OCI-M1 (cell line): ENCODE data around the gene LEMD2.

Source experiments
- DNase-seq: peaks from one replicate; lab custom pipeline; 2025; lab: John Stamatoyannopoulos, UW

LEMD2 gene

DNA sequence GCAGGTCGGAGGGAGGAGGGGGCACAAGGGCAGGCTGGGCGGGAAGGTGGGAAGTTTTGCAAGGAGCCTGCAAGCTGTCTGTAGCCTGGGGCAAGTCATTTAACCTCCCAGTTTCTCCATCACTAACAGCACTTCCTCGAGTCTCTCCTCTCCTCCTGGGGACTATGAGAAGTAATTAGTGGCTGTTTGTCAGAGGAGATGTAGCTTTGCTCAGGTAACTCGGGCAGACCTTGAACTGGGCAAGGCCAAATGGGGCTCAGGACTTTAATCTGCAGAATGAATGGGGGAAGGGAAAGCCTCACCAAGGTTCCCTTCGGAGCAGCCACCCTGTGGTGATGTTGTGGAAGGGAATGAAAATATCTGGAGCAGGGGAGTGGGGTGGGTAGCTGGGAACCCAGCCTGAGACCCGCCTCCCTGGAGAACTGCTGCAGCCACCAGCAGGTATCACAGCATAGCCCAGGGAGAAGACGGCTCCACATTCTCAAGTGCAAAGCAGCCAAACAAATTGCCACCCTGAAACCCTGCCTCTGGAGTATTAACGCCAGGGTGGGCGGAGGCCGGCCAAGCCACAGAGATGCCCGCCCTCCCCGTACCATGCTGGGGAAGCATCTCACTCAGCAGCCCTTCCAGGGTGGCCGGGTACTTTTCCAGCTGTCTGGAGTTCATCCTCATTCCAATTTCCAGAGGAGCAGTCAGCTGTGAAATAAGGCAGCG is 6.1 kb upstream of the LEMD2 start:
- DNase-seq, result no peak

DNA sequence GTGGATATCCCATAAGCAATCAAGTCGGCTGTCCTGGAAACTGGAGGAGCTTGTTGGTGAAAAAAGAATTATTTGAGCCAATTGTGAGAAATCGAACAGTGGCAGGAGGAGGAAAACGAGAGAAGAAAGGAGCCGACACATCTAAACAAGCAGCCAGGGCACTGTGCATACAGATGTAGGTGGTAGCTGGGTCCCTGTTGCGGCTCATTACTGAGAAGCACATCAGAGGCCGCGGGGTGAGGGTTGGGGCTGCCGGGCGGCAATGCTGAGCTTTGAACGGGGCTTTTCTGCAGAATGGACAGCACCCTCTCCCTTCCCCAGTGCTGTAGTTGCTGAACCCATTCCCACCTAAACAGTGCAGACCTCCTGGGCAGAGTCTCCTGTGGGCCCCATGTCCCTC is 4.1 kb upstream of the LEMD2 start:
- DNase-seq, result no peak

DNA sequence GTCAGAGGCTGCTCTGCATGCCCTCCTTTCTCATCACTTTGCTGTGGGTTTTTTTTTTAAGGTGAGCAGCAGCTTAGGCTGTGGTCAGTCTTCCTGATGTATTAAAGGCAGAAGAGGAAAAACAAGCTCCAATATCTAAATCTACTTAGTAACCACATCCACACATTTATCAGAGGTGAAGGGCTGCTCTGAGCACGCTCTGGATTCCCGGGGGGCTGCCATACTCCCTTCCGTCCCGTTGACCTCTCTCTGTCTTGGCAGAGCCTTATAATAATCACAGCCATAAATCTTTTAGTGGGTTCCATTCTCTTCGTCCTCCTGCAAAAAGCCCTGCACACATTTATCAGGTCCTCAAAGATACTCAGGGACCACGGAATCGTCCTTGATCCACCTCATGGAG is 2.7 kb upstream of the LEMD2 start:
- DNase-seq, result no peak

DNA sequence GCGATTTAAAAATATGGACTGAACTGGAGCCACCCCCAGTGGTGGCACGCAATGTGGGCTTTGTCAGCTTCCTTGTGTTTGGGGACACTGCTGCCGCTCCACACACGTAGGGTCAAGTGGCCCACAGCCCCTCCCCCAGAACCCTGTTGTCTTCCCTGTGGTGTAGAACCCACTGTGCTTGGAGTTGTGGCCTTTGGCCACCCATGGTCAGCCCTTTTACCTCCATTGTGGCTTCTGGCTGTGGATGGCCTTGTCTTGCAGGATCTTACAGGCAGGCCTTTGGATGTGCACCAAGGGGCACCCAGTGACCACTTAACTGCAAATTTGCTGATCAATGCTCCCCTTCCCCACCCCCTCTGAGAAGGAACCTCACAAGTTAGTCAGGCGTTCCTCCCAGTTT is 2.0 kb upstream of the LEMD2 start:
- no peak for DNase-seq

DNA sequence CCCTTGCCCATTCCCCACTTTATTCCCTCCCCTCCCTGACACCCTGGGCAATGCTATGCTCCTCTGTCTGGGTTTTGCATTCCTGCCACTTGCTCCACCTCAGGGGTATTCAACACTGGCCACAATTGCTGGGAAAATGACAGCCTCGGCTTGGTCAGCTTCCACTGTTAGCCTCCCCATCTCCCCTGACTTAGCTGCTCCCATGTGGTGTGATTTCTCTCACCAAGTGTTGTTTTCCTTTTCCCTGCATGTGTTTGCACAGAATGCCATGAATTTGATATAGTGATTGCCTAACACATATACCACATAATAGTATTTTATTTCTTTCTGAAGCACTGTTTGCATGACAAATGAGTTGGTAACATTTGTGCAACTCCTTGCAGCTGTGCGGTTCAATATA is 1.4 kb upstream of the LEMD2 start:
- DNase-seq, result no peak

DNA sequence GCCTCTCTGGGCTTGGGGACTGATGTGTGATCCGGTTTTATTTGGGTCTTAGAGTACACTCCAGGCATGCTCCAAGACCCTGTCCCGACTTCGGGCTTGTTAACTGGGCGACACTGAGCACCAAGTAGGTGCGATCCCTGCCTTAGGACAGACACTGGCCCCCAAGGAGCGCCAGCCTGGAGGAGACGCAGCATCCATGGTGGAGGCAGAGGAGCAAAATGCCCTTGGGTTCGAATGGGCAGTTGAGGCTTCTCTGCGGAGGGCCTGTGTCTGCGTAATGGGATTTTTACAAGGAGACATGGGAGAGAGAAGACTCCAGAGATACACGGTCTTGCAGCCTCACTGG is 593 bp upstream of the LEMD2 start:
- DNase-seq, result no peak

DNA sequence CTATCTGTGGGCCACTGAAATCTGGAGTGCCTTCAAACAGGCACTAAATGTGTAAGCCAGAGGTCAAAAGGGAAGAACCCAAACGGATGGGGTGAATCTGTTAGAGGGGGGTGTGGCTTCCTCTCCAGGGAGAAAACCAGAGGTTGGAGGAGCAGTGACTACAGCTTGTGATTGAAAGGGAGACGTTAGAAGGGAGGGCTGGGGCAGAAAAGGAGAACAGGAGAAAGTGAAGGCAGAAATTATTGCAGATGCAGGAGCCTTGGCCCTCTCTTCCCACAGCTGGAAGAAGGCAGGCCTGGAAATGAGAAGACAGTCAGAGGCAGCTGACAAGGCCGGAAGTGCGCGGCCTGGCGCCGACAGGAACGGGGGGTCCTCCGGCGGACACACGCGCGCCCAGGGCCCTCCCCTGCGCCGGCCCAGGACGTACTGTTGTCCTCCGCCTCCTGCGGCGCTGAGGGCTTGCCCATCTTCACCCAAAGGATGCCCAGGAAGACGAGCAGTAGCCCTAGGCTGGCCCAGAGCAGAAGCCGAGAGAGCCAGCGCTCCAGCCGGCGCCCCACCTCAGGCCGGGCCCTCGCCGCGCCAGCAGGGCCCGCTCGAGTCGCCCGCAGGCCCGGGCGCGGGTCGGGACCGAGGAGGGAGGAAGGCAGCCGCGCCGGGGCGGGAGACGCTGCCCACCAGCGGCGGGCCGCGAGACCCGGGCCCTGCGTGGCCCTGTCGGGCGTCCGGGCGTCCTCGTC is 806 bp downstream of the LEMD2 start:
- DNase-seq, result peak; percentile 87

DNA sequence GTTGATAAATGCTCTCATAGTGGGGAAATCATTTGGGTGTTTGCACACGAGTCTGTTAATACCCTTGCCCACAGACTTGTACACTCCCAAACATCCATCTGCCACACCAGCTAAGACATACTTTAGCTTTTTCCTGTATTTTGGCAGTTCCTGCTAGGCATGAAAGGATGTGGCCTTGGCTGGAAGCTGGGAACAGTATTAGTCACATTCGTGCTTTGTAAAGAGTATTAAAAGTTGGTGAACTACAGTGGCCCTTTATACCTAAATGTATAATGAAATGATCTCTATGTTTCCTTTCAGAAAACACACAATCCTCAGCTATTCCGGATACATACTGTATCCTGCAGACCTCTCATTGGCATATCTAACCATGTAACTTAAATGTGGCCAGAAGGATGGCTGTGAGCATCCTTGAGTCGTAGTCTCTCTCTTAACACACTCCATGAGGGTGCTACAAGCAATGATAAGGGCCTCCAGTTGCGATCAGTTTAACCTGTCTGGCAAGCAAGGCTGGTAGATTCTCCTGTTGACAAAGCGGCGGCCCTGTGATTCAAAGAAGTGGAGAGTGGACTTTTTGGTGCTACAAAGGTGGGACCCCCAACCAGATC is 1.5 kb downstream of the LEMD2 start:
- no peak for DNase-seq

DNA sequence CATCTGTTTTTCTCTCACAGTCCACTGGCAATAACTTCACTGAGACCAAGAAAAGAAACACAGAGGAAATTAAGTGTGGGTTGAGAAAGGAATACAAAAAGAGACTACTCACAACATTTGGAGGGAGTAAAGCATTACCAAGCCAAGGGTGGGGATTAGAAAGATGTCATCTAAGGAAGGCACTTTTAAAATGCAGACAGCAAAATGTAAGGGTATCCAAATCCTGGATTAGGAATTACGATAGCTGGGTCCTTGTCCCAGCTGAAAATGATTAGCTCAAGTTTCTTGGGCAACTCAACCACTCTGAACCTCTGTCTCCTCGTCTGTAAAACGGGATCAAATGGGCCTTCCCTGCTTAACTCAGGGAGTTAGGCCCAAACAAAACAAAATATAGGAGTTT is 2.2 kb downstream of the LEMD2 start:
- no peak for DNase-seq

DNA sequence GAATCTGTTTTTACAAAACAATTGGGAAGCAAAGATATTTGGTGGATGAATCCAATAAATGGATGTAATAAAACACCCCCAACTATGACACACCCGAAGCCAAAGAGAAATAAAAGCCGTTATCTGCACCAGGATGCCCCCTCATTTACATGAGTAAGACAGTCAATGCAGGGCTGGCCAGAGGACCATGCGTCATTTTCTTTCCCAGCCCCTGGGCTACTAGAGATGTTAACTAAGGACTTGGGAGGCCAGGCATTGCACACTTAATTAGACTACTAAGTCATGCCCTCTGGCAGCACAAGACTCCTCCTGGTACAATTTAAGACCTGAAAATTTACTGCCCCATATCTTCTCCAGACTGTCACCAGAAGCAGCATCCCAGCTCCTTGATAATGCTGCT is 3.2 kb downstream of the LEMD2 start:
- DNase-seq, result no peak

DNA sequence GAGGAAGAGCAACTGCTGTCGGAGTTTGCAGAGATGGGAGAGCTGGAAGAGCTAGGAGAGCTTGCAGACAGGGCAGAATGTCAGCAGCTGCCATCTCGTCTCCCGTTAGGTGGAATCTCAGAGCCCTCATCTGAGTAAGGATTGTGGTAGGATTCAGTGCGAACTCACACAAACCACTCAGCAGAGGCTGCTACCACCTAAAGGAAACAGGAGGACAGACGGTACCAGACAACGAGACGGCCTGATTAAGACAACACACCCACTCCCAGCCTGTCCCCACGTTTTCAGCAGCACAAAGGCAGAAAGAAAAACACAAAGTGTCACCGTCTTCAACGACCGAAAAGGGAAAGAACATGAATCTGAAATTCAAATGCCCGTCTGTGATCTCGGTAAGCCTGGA is 4.1 kb downstream of the LEMD2 start:
- no peak for DNase-seq

DNA sequence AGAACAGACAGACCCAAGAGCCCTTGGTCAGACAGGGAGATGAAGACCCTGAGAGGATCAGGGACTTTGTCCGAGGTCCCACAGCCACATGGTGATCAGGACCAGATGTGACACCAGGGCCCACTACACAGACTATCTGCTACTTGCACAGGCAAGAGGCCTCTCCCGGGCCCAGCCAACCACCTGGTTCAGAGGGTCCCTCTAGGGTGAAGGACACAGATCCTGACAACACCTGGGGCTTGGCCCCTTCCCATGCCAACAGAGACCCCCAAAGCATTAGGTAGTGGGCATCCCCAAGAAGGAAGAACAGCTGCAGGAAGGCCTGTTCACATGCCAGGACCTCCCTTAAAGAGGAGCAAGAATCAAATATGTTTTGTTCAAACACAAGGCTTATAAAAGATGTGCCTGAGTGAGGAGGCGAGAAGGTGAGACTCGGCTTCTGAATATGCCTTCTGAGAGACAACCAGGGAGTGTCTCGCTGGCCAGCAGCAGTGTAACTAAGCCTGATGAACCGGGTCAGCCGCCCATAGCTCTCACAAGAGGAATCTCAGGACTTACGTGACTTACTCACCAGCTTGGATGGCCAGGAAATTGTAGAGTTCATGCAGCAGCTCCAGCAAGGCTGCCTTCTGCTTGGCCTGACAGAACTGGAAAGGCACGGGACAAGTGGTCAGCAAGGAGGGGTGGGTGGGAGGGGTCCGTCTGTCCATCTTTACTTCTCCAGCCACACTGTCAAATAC is 5.0 kb downstream of the LEMD2 start:
- DNase-seq, result no peak

DNA sequence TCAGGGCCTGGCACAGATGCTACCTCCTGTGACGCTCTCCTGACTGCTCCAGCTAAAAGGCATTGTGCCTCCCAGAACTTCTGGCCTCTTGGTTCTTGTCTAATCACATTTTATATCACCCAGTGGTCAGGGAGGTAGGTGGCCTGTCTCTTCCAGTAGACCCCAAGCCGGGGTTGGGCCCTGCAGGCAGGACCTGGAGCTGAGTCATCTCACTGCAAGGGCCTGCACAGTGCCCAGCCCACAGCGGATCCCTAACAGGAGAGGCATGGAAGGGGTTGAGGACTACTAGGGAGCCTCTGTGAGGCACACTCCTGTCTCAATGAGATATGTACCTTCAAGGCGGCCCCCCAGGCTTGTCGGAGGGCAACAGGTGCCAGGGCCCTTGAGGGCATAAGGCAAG is 6.4 kb downstream of the LEMD2 start:
- no peak for DNase-seq

DNA sequence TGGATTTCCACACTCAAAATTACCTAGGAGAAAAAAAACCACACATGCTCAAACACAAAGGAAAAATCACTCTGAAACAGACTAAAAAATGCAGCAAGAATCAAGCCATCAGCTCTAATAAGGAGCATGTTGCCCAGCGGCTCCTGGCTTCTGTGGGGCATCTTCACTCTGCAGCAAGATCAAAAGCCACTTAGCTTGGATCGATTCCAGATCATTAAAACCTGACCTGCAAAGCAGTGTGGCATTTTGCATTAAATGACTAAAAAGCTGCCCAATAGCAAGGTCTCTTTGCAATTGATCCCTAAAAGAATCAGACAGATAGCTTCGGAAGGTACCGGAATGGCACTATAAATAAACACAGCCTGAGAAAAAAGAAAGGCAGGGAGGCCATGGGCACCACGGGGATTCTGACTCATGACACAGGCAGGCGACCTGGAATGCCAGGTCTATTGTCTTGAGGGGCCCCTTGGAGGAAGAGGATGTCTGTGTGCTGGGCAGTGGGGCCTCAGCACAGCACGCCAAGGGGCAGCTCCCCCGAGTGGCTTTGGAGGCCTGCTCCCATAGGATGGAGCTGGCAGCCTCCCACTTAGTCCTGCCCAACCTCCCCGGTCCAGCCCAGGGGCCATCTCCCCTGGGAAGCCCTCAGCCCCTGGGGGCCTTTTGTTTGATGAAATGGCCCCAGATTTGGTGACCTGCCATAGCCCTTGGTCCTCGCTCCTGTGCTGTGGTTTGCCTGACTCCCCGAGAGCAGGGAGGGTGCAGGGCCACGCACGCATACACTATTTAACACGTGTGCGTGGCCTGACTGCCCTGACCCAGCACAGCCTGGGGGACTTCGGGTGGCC is 7.6 kb downstream of the LEMD2 start:
- DNase-seq, result no peak

DNA sequence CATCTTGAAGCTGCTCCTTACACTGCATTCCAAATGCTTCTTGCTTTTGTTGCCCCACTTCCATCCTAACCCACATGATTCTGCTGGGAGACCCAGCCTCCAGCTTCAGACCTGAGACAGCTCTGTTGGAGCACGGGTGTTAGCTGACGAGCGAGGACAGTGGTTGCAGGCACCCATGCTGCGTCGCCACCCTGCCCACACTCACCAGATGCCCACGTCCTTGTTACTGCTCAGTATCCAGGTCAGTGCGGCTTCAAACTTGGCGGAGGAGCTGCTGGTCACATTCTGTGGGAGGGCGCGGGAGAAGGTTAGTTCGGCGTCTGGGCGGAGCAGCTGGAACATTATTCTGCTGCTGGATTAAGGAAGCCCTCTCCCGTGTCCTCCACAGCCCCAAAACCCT is 9.0 kb downstream of the LEMD2 start:
- DNase-seq, result no peak

DNA sequence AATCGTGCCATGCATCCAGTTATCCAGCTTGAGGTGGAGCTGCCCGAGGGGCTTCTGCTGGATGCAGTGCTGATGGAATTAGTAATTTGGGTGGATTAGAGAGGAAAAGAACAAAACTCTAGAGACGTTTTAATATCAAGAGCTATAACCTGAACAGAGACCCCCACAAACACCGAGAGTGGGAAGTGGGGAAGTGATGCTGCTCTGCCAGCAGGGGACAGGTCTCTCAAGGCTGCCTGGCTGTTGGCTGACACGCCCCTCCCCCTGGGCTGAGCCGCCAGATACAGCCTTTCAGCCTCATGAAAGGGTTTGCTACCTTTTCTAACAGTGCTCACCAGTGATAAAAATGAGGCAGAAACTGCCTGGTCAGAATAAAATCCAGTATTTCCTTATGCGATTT is 9.6 kb downstream of the LEMD2 start:
- DNase-seq, result no peak

DNA sequence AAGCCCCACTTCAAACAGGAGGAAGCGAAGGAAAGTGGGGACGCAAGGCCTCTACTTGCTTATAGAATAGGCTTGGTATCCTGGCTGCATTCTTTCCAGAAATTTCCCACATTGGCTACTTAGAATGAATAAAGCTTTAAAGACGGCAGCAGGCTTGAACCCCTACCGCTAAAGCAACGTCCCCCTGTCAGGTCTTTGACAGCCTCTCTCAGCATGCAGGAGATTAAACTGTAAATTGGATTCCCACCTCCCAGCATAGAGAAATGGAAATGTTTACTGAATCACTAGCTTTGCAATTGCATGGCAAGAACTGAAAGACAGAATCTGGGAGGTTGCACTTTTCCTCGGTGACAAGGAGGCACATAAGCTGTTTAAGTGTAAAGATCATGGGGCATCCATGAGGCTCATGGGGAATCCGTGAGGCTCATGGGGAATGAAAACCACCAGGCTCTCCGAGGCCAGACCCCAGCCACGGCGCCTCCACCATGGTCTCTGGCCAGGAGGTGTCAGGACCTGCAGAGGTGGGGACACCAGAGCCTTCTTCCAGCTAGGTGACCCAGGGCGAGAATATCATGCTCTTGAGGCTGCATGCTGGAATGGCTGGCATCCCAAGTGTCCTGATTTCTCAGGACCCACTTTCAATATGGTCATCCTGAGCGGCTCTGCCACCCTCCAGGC is 10.3 kb downstream of the LEMD2 start:
- no peak for DNase-seq

DNA sequence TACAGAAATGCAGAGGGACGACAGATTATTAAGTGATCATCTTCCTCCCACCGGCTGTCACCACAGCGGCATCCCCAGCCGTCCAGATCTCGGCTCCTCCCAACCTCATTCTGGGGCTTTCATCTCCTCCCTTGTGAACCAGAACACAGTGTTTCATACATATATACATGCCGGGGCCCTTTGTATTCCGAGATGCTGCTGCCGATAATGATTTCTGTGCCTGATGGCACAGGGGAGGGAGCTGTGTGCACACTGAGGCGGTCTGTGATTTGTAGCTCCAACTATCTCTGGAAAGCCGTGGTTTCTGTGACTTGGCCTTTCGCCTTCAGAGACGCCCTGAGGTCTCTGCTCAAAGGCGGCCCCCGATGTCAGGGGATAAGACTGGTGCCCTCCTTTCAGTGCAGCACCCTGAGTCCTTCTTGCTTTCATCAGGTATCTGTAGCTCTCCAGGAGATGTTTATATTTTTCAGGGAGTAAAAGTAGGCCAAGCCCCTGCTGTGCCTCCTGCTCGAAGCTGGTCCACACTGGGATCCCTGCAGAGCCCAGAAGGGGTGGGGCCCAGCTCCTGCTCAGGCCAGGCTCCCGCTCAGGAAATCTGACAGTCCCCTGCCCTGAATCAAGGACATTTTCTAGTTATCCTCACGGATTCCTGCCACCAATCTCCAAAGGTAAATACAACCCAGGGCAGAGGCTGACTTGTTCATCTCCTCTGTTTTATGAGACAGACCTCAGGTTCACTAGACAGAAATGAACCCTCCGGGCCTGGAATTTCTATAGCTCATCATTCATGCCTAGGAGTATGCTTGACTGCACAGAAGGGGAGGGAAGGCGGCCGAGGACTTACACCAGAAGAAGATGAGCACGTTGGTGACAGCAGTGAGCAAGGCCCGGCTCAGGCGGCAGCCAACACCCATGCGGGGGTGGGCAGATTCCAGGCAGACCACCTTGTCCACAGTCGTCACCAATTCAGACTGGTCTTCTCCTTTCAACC is 11.2 kb downstream of the LEMD2 start:
- DNase-seq, result no peak

DNA sequence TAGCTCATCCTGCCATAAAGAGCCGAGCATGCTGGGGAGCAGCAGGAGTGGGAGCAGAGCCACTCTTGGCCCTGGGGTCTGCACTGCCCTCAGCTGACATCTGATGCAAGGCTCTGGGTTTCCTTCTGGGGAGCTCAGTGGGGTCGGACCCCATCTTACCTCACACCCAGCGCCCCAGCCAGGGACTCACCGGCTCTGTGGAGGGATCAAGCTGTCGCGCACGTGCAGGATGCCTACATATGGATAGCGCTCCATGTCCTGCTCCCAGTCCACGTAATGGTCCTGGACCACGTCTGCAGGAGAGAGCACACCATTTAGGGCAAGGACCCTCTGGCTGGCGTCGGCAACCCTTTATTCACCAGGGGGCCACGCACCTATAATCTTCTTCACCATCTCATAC is 12.2 kb downstream of the LEMD2 start:
- no peak for DNase-seq

DNA sequence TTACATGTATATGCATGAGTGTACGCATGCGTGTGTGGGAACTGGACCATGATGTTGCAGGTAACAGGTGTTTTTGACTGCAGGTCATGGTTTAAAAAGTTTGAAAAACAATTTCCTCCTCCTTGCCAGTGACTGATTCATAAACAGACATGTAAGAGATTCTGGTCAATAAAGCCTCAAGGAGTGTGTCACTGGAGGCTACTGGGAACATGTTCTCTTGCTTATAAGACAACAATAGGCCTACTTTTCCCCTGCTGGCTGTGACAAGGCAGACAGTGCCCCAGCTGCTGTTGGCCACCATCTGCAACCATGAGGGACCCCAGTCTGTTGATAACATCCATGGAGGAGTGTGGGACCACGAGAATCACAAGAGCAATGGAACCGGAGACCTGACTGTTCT is 12.7 kb downstream of the LEMD2 start:
- DNase-seq, result no peak
